Endothelial cell of umbilical vein (primary cell): Measurements from ENCODE around the gene MAN2A1. TPM values are rescaled to one million over a fixed set of nuclear protein-coding genes. Genes with fewer than 3 reads are reported as not detected.

Source experiments
- BruUV-seq: library from RNA; stranded (reverse); fragments of 400-500 nt; replicated peaks from 2 replicates; lab custom pipeline; 2021; lab: Mats Ljungman, UMichigan
- CTCF ChIA-PET: fragments of 300-600, 350-600 bp; sonication (Branson Sonifier 250); formaldehyde crosslinking; loops from one replicate; lab custom pipeline; 2021; ENCODE audit warnings: antibody characterized with exemption, inconsistent platforms; lab: Charles Lee
- POLR2A ChIA-PET: fragments of 300-600, 350-600 bp; sonication (Branson Sonifier 250); formaldehyde crosslinking; loops from one replicate; lab custom pipeline; 2021; ENCODE audit warnings: antibody characterized with exemption, inconsistent platforms; lab: Charles Lee
- DNase-seq: peaks from one replicate; pipeline ENCODE4 v3.0.0-alpha.2; 2011; ENCODE audit warnings: low read depth, low spot score
- FAIRE-seq: peaks from 2 replicates; lab custom pipeline; 2011; peaks lifted over from hg19 to GRCh38; lab: Jason Lieb, UNC
- H2AFZ ChIP-seq: 2 replicates; pipeline ENCODE4 v1.6.0; 2012; ENCODE audit warnings: low read depth, low read length, control low read depth, inconsistent platforms
- H3K27ac ChIP-seq: 2 replicates; pipeline ENCODE4 v1.5.1; 2011; ENCODE audit warnings: low read depth, mild to moderate bottlenecking, control low read depth, low read length, moderate library complexity; ENCODE audit not compliant: insufficient read depth
- H3K27me3 ChIP-seq, 2 experiments: 2 replicates each; pipeline versions ENCODE4 v1.6.0 to v1.6.1; 2011; ENCODE audit warnings: low read length in 2 of 2, mixed read lengths in 1 of 2; ENCODE audit not compliant: control insufficient read depth in 2 of 2, insufficient read depth in 2 of 2
- H3K36me3 ChIP-seq, 2 experiments: 2 replicates in 1 of 2; 3 replicates in 1 of 2; pipeline ENCODE4 v1.5.1; 2011; ENCODE audit warnings: low read length in 2 of 2, mild to moderate bottlenecking in 1 of 2, moderate library complexity in 1 of 2; ENCODE audit not compliant: control insufficient read depth in 2 of 2, insufficient read depth in 2 of 2; ENCODE audit errors: extremely low read depth in 1 of 2
- H3K4me1 ChIP-seq: 3 replicates; pipeline ENCODE4 v1.5.1; 2011; ENCODE audit warnings: mild to moderate bottlenecking, low read length; ENCODE audit not compliant: control insufficient read depth, insufficient read depth; ENCODE audit errors: extremely low read depth
- H3K4me2 ChIP-seq: 2 replicates; pipeline ENCODE4 v1.6.1; 2011; ENCODE audit warnings: low read length, control low read depth, mixed read lengths; ENCODE audit not compliant: insufficient read depth
- H3K4me3 ChIP-seq, 3 experiments: fragments of 200-600 bp in 1 of 3; sonication (generic), shearing (Covaris generic) in 1 of 3; replicated peaks in 1 of 3; 2 replicates each; pipeline ENCODE4 v1.5.1; 2011 to 2016; ENCODE audit warnings: control low read depth in 3 of 3, low read length in 3 of 3, mild to moderate bottlenecking in 2 of 3, inconsistent platforms in 1 of 3, low read depth in 1 of 3, moderate library complexity in 1 of 3; ENCODE audit not compliant: insufficient read depth in 1 of 3
- H3K79me2 ChIP-seq: 2 replicates; pipeline ENCODE4 v1.6.0; 2012; ENCODE audit warnings: low read length, inconsistent platforms; ENCODE audit not compliant: control insufficient read depth, insufficient read depth
- H3K9ac ChIP-seq: replicated peaks from 2 replicates; pipeline ENCODE3; 2011; ENCODE audit warnings: low read length, control low read depth; ENCODE audit not compliant: insufficient read depth; ENCODE audit errors: extremely low read depth
- H3K9me1 ChIP-seq: replicated peaks from 3 replicates; pipeline ENCODE4 v1.6.0; 2011; ENCODE audit warnings: mild to moderate bottlenecking, low read length; ENCODE audit not compliant: control insufficient read depth, insufficient read depth; ENCODE audit errors: extremely low read depth
- H3K9me3 ChIP-seq: replicated peaks from 2 replicates; pipeline ENCODE4 v1.5.1; 2012; ENCODE audit warnings: low read length, inconsistent platforms; ENCODE audit not compliant: control insufficient read depth, insufficient read depth
- H4K20me1 ChIP-seq: replicated peaks from 2 replicates; pipeline ENCODE3; 2011; ENCODE audit warnings: mild to moderate bottlenecking, low read length; ENCODE audit not compliant: control insufficient read depth, insufficient read depth; ENCODE audit errors: extremely low read depth
- CTCF ChIP-seq, 2 donors: IDR thresholded peaks; 1 replicate in 1 of 2; 2 replicates in 1 of 2; pipeline ENCODE4 v1.5.1; 2011; ENCODE audit warnings: low read length in 2 of 2, mild to moderate bottlenecking in 2 of 2, moderate library complexity in 2 of 2, control low read depth in 1 of 2, inconsistent platforms in 1 of 2, low read depth in 1 of 2; ENCODE audit not compliant: insufficient read depth in 1 of 2; ENCODE audit errors: extremely low read depth in 1 of 2
- EZH2 ChIP-seq: IDR thresholded peaks from 2 replicates; pipeline ENCODE4 v1.6.1; 2012; ENCODE audit warnings: borderline replicate concordance, low read depth, mild to moderate bottlenecking, moderate library complexity, low read length, inconsistent platforms; ENCODE audit not compliant: severe bottlenecking
- FOS ChIP-seq: IDR thresholded peaks from 2 replicates; pipeline ENCODE4 v1.6.1; 2011; ENCODE audit warnings: mild to moderate bottlenecking, low read length, moderate library complexity, borderline replicate concordance; ENCODE audit not compliant: insufficient read depth
- GATA2 ChIP-seq: IDR thresholded peaks from 2 replicates; pipeline ENCODE4 v1.7.0; 2011; ENCODE audit warnings: low read depth, mild to moderate bottlenecking, moderate library complexity, mixed read lengths, low read length; ENCODE audit not compliant: insufficient read length, insufficient read depth
- JUN ChIP-seq: IDR thresholded peaks from 2 replicates; pipeline ENCODE4 v1.6.1; 2011; ENCODE audit warnings: borderline replicate concordance, low read depth; ENCODE audit not compliant: insufficient read length, insufficient read depth
- MAX ChIP-seq: IDR thresholded peaks from 2 replicates; pipeline ENCODE4 v1.6.1; 2011; ENCODE audit not compliant: insufficient read depth, insufficient read length
- MYC ChIP-seq: IDR thresholded peaks from one replicate; pipeline ENCODE4 v1.6.1; 2011; ENCODE audit warnings: mild to moderate bottlenecking, low read depth, low read length
- POLR2A ChIP-seq: IDR thresholded peaks from 2 replicates; pipeline ENCODE4 v1.6.1; 2012; ENCODE audit warnings: low read depth, mild to moderate bottlenecking, control low read depth, low read length
- POLR2AphosphoS5 ChIP-seq: IDR thresholded peaks from 2 replicates; pipeline ENCODE4 v1.6.1; 2012; ENCODE audit warnings: low read depth, mild to moderate bottlenecking, control low read depth, low read length, moderate library complexity; ENCODE audit not compliant: insufficient read depth
- dilution Hi-C: fragments of 300-500 bp; cut with MboI; formaldehyde crosslinking; loops from one replicate; pipeline ENCODE4 v1.15.0; 2019; ENCODE audit warnings: low sequenced_read_pairs; ENCODE audit not compliant: extremely low pct_ligation_motif_present
- intact Hi-C: fragments of 100-400 bp; cut with micrococcal nuclease; formaldehyde crosslinking; loops from one replicate; pipeline ENCODE4 v1.10.0; 2022
- polyA plus RNA-seq, 4 experiments: library from polyadenylated mRNA; depleted of rRNA in 3 of 4; stranded (reverse) in 3 of 4; unstranded in 1 of 4; fragments of >200 nt; gene quantifications; 2 replicates each; pipeline versions ENCODE4 v1.2.1 to v1.2.3, GENCODE V29; 2011 to 2012; ENCODE audit warnings: missing spikeins in 1 of 4
- total RNA-seq: library from RNA; stranded (reverse); gene quantifications from 2 replicates; pipeline ENCODE4 v1.2.3, GENCODE V29; 2021

Gene MAN2A1
- total and polyA plus RNA-seq, 2 donors (not counting 3 experiments of a cell fraction or from before 2014, with no cell fraction given) = 20.8 to 54.8 TPM

GRCh38 chr5:109910874-109911273 lies 221.1 kb downstream of the MAN2A1 start:
- Histone ChIP-seq H3K4me1 (no peaks in the 10 kb centered on the region), H3K4me2 (no peak overlapping the region), H4K20me1 (no peaks in the 10 kb centered on the region), H3K79me2 (no peaks in the 10 kb centered on the region), H3K27ac (no peak overlapping the region), H3K4me3 (no peak overlapping the region), H3K9me3 (no peaks in the 10 kb centered on the region), H3K9me1 (no peaks in the 10 kb centered on the region), H2AFZ (no peak overlapping the region), H3K27me3 (peaks cover 0 to 3% of the 10 kb centered on the region in 2 experiments), H3K36me3 (no peaks in the 10 kb centered on the region), H3K9ac (no peak overlapping the region)
- ChIA-PET CTCF (no interaction called here), POLR2A (no interaction called here)
- DNase-seq = no peak
- TF ChIP-seq POLR2AphosphoS5 (no peak), JUN (no peak), CTCF (IDR thresholded peaks at IDR 0.05; ENCODE audit: extremely low read depth in 1 of 2, insufficient read depth in 1 of 2, low read depth in 1 of 2, low read length in 2 of 2) (no peak), MAX (no peak), FOS (no peak), MYC (no peak), POLR2A (no peak), EZH2 (no peak), GATA2 (no peak)
- no peak for FAIRE-seq
- dilution Hi-C loops (no loop called here), intact Hi-C loops (no loop called here)
- BruUV-seq = no TSS peak
